Upper lobe of right lung (tissue), 1 donor: ENCODE results near the gene TIMM22. TPM values are rescaled to one million over a fixed set of nuclear protein-coding genes. Genes with fewer than 3 reads are reported as not detected.

Source experiments
- ATAC-seq: fragments of 200-7000 bp; cut with Tn5 transposase; one replicate; pipeline ENCODE4 v1.9.1; 2020; ENCODE audit warnings: mild to moderate bottlenecking, moderate library complexity
- DNase-seq: peaks from one replicate; pipeline ENCODE4 v3.0.0-alpha.2; 2020
- H3K27ac ChIP-seq: fragments of 200-600 bp; one replicate; pipeline ENCODE4 v1.8.0; 2022
- H3K27me3 ChIP-seq: fragments of 200-600 bp; one replicate; pipeline ENCODE4 v1.8.0; 2022; ENCODE audit warnings: mild to moderate bottlenecking
- H3K36me3 ChIP-seq: fragments of 200-600 bp; one replicate; pipeline ENCODE4 v1.8.0; 2022
- H3K4me1 ChIP-seq: fragments of 200-600 bp; one replicate; pipeline ENCODE4 v1.8.0; 2022
- H3K4me3 ChIP-seq: fragments of 200-600 bp; one replicate; pipeline ENCODE4 v1.8.0; 2022; ENCODE audit warnings: mild to moderate bottlenecking
- H3K9me3 ChIP-seq: fragments of 200-600 bp; one replicate; pipeline ENCODE4 v1.8.0; 2022
- intact Hi-C: fragments of 100-400 bp; cut with DNase I; formaldehyde crosslinking; loops from one replicate; pipeline ENCODE4 v1.11.0; 2022
- total RNA-seq: library from RNA; stranded (reverse); fragmentation: NEBNext Ultra II Directional; extraction: Animal tissue kit (Norgen Biotek cat#: 25700); gene quantifications from one replicate; pipeline ENCODE4 v1.2.1, GENCODE V29; 2021
- TF ChIP-seq, protein P1 (sequence below): fragments of 200-600 bp; IDR thresholded peaks from one replicate; pipeline ENCODE4 v1.8.0; 2022; ENCODE audit warnings: antibody characterized with exemption
- donor health status: DM: no; HTN: yes; CAD: no; lungs with severe emphysema.

The TIMM22 gene
- total RNA-seq, 1 donor from 2014 or later, result 10.7 TPM

- TF ChIP-seq, protein P1, sequence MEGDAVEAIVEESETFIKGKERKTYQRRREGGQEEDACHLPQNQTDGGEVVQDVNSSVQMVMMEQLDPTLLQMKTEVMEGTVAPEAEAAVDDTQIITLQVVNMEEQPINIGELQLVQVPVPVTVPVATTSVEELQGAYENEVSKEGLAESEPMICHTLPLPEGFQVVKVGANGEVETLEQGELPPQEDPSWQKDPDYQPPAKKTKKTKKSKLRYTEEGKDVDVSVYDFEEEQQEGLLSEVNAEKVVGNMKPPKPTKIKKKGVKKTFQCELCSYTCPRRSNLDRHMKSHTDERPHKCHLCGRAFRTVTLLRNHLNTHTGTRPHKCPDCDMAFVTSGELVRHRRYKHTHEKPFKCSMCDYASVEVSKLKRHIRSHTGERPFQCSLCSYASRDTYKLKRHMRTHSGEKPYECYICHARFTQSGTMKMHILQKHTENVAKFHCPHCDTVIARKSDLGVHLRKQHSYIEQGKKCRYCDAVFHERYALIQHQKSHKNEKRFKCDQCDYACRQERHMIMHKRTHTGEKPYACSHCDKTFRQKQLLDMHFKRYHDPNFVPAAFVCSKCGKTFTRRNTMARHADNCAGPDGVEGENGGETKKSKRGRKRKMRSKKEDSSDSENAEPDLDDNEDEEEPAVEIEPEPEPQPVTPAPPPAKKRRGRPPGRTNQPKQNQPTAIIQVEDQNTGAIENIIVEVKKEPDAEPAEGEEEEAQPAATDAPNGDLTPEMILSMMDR, result no peak
- H3K4me1 ChIP-seq, result peaks cover 71% of the 10 kb centered on the region
- ATAC-seq, result no peak
Observed at GRCh38 chr17:1001640-1002411, 4.9 kb downstream of the TIMM22 start.

GRCh38 chr17:1002412-1002753, 5.5 kb downstream of the TIMM22 start:
- TF ChIP-seq, protein P1, result no peak
- H3K27ac ChIP-seq, result peak overlapping the region; percentile 71
- no peaks in the 10 kb centered on the region for H3K27me3 ChIP-seq
- ATAC-seq (no peak), DNase-seq (no peak)
- peaks cover 73% of the 10 kb centered on the region for H3K36me3 ChIP-seq
- intact Hi-C loops, result no loop called here
- H3K4me1 ChIP-seq, result peaks cover 74% of the 10 kb centered on the region
- H3K4me3 ChIP-seq, result no peak overlapping the region
- H3K9me3 ChIP-seq, result no peaks in the 10 kb centered on the region

More at GRCh38 chr17:1001640-1002411, 4.9 kb downstream of the TIMM22 start:
- no peak overlapping the region for H3K4me3 ChIP-seq
- no peak for DNase-seq
- intact Hi-C loops, result no loop called here
- H3K27me3 ChIP-seq, result no peaks in the 10 kb centered on the region
- H3K36me3 ChIP-seq, result peaks cover 69% of the 10 kb centered on the region
- H3K27ac ChIP-seq, result peak overlapping the region; percentile 71
- no peaks in the 10 kb centered on the region for H3K9me3 ChIP-seq

GRCh38 chr17:1002771-1003555, 6.0 kb downstream of the TIMM22 start:
- intact Hi-C loops, result no loop called here
- Histone ChIP-seq H3K27me3 (no peaks in the 10 kb centered on the region), H3K4me3 (no peak overlapping the region), H3K4me1 (peaks cover 76% of the 10 kb centered on the region), H3K27ac (peak overlapping the region; percentile 71), H3K36me3 (peaks cover 79% of the 10 kb centered on the region), H3K9me3 (no peaks in the 10 kb centered on the region)
- no peak for DNase-seq
- ATAC-seq, result no peak
- TF ChIP-seq, protein P1, result no peak

- peak overlapping the region; percentile 73 for H3K27ac ChIP-seq
- no peaks in the 10 kb centered on the region for H3K27me3 ChIP-seq
- DNase-seq (no peak), ATAC-seq (no peak)
- H3K4me1 ChIP-seq, result peaks cover 70% of the 10 kb centered on the region
- no peaks in the 10 kb centered on the region for H3K9me3 ChIP-seq
- TF ChIP-seq, protein P1, result no peak
- H3K36me3 ChIP-seq, result peaks cover 86% of the 10 kb centered on the region
- intact Hi-C loops, result no loop called here
- H3K4me3 ChIP-seq, result no peak overlapping the region
Observed at GRCh38 chr17:1003633-1003971, 6.7 kb downstream of the TIMM22 start.

- ATAC-seq (peak; percentile 2), DNase-seq (no peak)
- peaks cover 66% of the 10 kb centered on the region for H3K4me1 ChIP-seq
- peak overlapping the region; percentile 73 for H3K27ac ChIP-seq
- H3K9me3 ChIP-seq, result no peaks in the 10 kb centered on the region
- intact Hi-C loops, result no loop called here
- no peak overlapping the region for H3K4me3 ChIP-seq
- no peaks in the 10 kb centered on the region for H3K27me3 ChIP-seq
- H3K36me3 ChIP-seq, result peaks cover 89% of the 10 kb centered on the region
- TF ChIP-seq, protein P1, result no peak
Observed at GRCh38 chr17:1003972-1004768, 7.2 kb downstream of the TIMM22 start.
